NCI-H1092 treated with DMSO at 0.1 percent for 48 hours (cell line): ENCODE results near the gene STX16.

ENCODE experiments used
- DNase-seq: peaks from one replicate; lab custom pipeline; 2025; lab: John Stamatoyannopoulos, UW

The STX16 gene

GRCh38 chr20:58619077-58619863, 31.8 kb upstream of the STX16 start:
- no peak for DNase-seq

- no peak for DNase-seq
These were observed 31.1 kb upstream of the STX16 start for GRCh38 chr20:58619864-58620431.

GRCh38 chr20:58621906-58622548, 29.1 kb upstream of the STX16 start:
- DNase-seq, result no peak

- no peak for DNase-seq
These were observed 28.2 kb upstream of the STX16 start for GRCh38 chr20:58622671-58623578.

- no peak for DNase-seq
These were observed 27.3 kb upstream of the STX16 start for GRCh38 chr20:58623579-58624473.

GRCh38 chr20:58624687-58625086, 26.4 kb upstream of the STX16 start:
- no peak for DNase-seq

- no peak for DNase-seq
These were observed 25.5 kb upstream of the STX16 start for GRCh38 chr20:58625585-58625984.

GRCh38 chr20:58626051-58626450, 25.0 kb upstream of the STX16 start:
- DNase-seq, result no peak

- no peak for DNase-seq
These were observed 23.6 kb upstream of the STX16 start for GRCh38 chr20:58627212-58628072.

- no peak for DNase-seq
These were observed 22.4 kb upstream of the STX16 start for GRCh38 chr20:58628491-58629214.

- no peak for DNase-seq
These were observed 21.9 kb upstream of the STX16 start for GRCh38 chr20:58629215-58629580.

- no peak for DNase-seq
These were observed 21.0 kb upstream of the STX16 start for GRCh38 chr20:58630063-58630462.

GRCh38 chr20:58633161-58634053, 17.7 kb upstream of the STX16 start:
- DNase-seq, result no peak

GRCh38 chr20:58634059-58634458, 17.0 kb upstream of the STX16 start:
- DNase-seq, result no peak

GRCh38 chr20:58634521-58635278, 16.4 kb upstream of the STX16 start:
- no peak for DNase-seq

- no peak for DNase-seq
These were observed 15.8 kb upstream of the STX16 start for GRCh38 chr20:58635279-58635665.

GRCh38 chr20:58636396-58636982, 14.6 kb upstream of the STX16 start:
- DNase-seq, result no peak
